Keratinocyte (primary cell): Measurements from ENCODE around the gene TMC1.

Source experiments
- EZH2 ChIP-seq: IDR thresholded peaks from one replicate; pipeline ENCODE4 v1.6.1; 2012; ENCODE audit warnings: inconsistent platforms, mild to moderate bottlenecking, low read length, moderate library complexity
- TF ChIP-seq, protein P1 (sequence below), 3 experiments: IDR thresholded peaks in 1 of 3; conservative IDR thresholded peaks in 1 of 3; optimal IDR thresholded peaks in 1 of 3; 2 replicates in 2 of 3; 3 replicates in 1 of 3; pipeline versions ENCODE3 to v1.5.1; 2011; ENCODE audit warnings: low read length in 3 of 3, mild to moderate bottlenecking in 3 of 3, moderate library complexity in 2 of 3, control low read depth in 1 of 3, inconsistent platforms in 1 of 3; ENCODE audit not compliant: insufficient read depth in 2 of 3; ENCODE audit errors: extremely low read depth in 1 of 3

DNA sequence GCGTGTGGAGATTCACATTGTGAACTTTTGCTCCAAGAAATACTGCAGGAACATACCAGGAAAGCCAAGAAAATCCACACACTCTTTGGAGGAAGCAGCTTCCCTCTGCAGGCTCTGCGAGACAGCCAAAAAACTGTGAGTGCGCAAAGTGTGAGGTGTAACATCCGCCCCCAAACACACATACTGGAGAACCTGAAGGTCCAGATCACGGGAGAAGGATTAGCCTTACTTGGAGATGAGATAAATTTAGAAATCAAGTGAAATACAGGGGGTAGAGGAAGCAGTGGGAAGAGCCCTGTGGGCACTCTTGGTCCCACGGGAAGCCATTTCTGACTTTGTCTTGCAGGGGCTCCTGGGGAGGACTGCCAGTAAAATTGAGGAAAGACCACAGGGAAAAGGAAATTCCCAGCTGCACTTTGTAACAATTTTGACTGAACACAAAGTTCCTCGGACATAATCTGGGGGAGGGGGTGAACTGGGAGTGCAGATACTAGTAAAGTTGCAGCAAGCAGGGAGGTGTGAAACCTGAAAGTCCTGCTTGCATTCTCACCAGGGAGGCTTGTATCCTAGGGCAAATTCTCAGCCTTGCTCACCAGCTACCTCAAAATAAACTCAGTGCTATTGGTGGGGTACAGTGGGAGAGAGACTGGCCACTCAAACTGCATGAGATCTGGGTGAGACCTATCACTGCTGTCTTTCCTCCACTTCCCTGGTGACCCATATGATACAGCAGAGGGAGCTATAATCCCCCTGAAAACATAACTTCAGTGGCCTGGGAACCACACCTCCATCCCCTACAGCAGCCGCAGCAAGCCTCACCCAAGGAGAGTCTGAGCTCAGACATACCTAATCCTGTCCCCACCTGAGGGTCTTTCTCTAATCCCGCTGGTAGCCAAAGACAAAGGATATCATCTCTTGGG, 322.4 kb downstream of the TMC1 start:
- TF ChIP-seq, protein P1, sequence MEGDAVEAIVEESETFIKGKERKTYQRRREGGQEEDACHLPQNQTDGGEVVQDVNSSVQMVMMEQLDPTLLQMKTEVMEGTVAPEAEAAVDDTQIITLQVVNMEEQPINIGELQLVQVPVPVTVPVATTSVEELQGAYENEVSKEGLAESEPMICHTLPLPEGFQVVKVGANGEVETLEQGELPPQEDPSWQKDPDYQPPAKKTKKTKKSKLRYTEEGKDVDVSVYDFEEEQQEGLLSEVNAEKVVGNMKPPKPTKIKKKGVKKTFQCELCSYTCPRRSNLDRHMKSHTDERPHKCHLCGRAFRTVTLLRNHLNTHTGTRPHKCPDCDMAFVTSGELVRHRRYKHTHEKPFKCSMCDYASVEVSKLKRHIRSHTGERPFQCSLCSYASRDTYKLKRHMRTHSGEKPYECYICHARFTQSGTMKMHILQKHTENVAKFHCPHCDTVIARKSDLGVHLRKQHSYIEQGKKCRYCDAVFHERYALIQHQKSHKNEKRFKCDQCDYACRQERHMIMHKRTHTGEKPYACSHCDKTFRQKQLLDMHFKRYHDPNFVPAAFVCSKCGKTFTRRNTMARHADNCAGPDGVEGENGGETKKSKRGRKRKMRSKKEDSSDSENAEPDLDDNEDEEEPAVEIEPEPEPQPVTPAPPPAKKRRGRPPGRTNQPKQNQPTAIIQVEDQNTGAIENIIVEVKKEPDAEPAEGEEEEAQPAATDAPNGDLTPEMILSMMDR (optimal IDR thresholded peaks at IDR 0.05 in 1 of 3, IDR thresholded peaks at IDR 0.05 in 1 of 3, conservative IDR thresholded peaks at IDR 0.05 in 1 of 3; ENCODE audit: extremely low read depth in 1 of 3, insufficient read depth in 2 of 3, low read length in 3 of 3), result peak in 2 of 3 experiments; percentile 36 to 52
- TF ChIP-seq EZH2, result no peak
